Heart left ventricle (tissue), 16 donors: ENCODE data around the gene MCU. TPM values are rescaled to one million over a fixed set of nuclear protein-coding genes. Genes with fewer than 3 reads are reported as not detected.
"Not testable (repeated sequence)": the region's sequence is repeated elsewhere in the genome, so short reads cannot be mapped to it uniquely, and the experiment has no call there.

ENCODE experiments used
- ATAC-seq, 4 donors: fragments of 200-7000 bp; cut with Tn5 transposase; one replicate each; pipeline ENCODE4 v1.9.1; 2020 to 2022; ENCODE audit warnings: moderate library complexity in 4 of 4, mild to moderate bottlenecking in 3 of 4, moderate number of reproducible peaks in 1 of 4
- DNase-seq, 5 donors: peaks; one replicate each; pipeline ENCODE4 v3.0.0-alpha.2; 2020
- H3K27ac ChIP-seq, 12 donors: fragments of 200-600 bp; sonication (generic) in 4 of 12; one replicate each; pipeline versions ENCODE4 v1.5.0 to v1.8.0; 2016 to 2022; ENCODE audit warnings: mild to moderate bottlenecking in 2 of 12
- H3K27me3 ChIP-seq, 9 donors: fragments of 200-600 bp; sonication (generic) in 2 of 9; one replicate each; pipeline versions ENCODE4 v1.5.1 to v1.8.0; 2016 to 2022; ENCODE audit warnings: mild to moderate bottlenecking in 3 of 9
- H3K36me3 ChIP-seq, 9 donors: fragments of 200-600 bp; sonication (generic) in 2 of 9; one replicate each; pipeline versions ENCODE4 v1.5.0 to v1.8.0; 2018 to 2022; ENCODE audit warnings: mild to moderate bottlenecking in 2 of 9
- H3K4me1 ChIP-seq, 12 donors: fragments of 200-600 bp; sonication (generic) in 4 of 12; one replicate each; pipeline versions ENCODE4 v1.5.0 to v1.8.0; 2016 to 2022; ENCODE audit warnings: mild to moderate bottlenecking in 3 of 12
- H3K4me3 ChIP-seq, 12 donors: fragments of 200-600 bp; sonication (generic) in 4 of 12; one replicate each; pipeline versions ENCODE4 v1.5.0 to v1.8.0; 2017 to 2022; ENCODE audit warnings: mild to moderate bottlenecking in 9 of 12, moderate library complexity in 4 of 12
- H3K9me3 ChIP-seq, 12 donors: fragments of 200-600 bp; sonication (generic) in 4 of 12; one replicate each; pipeline versions ENCODE4 v1.5.0 to v1.8.0; 2016 to 2022; ENCODE audit warnings: mild to moderate bottlenecking in 1 of 12
- CTCF ChIP-seq, 12 donors: fragments of 200-600 bp; sonication (generic) in 4 of 12; IDR thresholded peaks; one replicate each; pipeline versions ENCODE4 v1.5.0 to v1.8.0; 2018 to 2022; ENCODE audit warnings: antibody characterized with exemption in 12 of 12, mild to moderate bottlenecking in 5 of 12
- POLR2A ChIP-seq, 2 donors: fragments of 450-650 bp; IDR thresholded peaks; one replicate each; pipeline ENCODE4 v1.6.1; 2017; ENCODE audit warnings: antibody characterized with exemption in 2 of 2, mild to moderate bottlenecking in 2 of 2, moderate library complexity in 2 of 2
- WGBS, 4 donors: extraction: QIAGEN DNeasy Blood & Tissue Kit in 2 of 4; methylation state at CpG; one replicate each; pipeline versions ENCODE4 v1.1.5 to v1.1.7; 2013 to 2018; 5-methylcytosine and 5-hydroxymethylcytosine counted together
- intact Hi-C, 10 donors: fragments of 100-400 bp; cut with DNase I; formaldehyde crosslinking; loops; one replicate each; pipeline versions ENCODE4 v1.11.1 to v1.14.2; 2022
- long read RNA-seq, 3 donors: library from polyadenylated mRNA; unstranded; transcript quantifications; one replicate each; pipeline ENCODE4 v2.0.0, GENCODE V29; 2020 to 2021
- polyA plus RNA-seq, 2 donors: library from polyadenylated mRNA; stranded (reverse); fragments of 200-250 nt; gene quantifications; one replicate each; pipeline ENCODE4 v1.2.3, GENCODE V29; 2013
- total RNA-seq, 9 donors: library from RNA; depleted of rRNA in 2 of 9; stranded (reverse); fragments of >200 nt in 2 of 9; fragmentation: NEBNext Ultra II Directional in 3 of 9; extraction: Animal tissue kit (Norgen Biotek cat#: 25700) in 3 of 9; gene quantifications; one replicate each; pipeline versions ENCODE4 v1.1.0 to v1.2.4, GENCODE V29; 2016 to 2023
- donor health status: ischemic (EF 13 %, LVEDD 7.1; RV severe dilation, severe dysfunction).
- donor health status: healthy with polysubstance abuse.
- donor health status: DM: no; HTN: yes; CAD: no.
- donor health status: DM: no; HTN: no; CAD: no.
- donor health status: ischemic (EF 25% LVEDD 6.9; RV normal size, moderate dysfunction).
- donor health status: ischemic (EF 25% LVEDD 5.7; RV mildly dilated, moderate dysfunction).
- donor health status: healthy.
- donor health status: DM: yes; HTN: yes; CAD: no.
- donor health status: ischemic (EF 35%, LVEDD 5.7; RV mildly dilated, moderate dysfunction).
- donor health status: nonischemic (EF 11% LVEDD 7.7; RV severe dilation, severe dysfunction).
- donor health status: DM: yes; HTN: yes; CAD: no.
- donor health status: PGD.
- donor health status: ischemic (EF 29% LVEDD 5.4; RV normal size, mild dysfunction).
- donor health status: nonischemic (EF 23%, LVEDD 6.1; RV moderate dilation, normal function).

Gene MCU, protein sequence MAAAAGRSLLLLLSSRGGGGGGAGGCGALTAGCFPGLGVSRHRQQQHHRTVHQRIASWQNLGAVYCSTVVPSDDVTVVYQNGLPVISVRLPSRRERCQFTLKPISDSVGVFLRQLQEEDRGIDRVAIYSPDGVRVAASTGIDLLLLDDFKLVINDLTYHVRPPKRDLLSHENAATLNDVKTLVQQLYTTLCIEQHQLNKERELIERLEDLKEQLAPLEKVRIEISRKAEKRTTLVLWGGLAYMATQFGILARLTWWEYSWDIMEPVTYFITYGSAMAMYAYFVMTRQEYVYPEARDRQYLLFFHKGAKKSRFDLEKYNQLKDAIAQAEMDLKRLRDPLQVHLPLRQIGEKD
- total RNA-seq (10 to 100 TPM; 11.4 to 16.9 (median 13.7) TPM), polyA plus RNA-seq (10 to 100 TPM; 11.5 to 13.4 TPM)
- long read RNA-seq, donor 1, transcript MCU-202 (8 exons, 2,949 nt), result major isoform, 9 of 14 reads
- long read RNA-seq, donor 1, partial matches to known transcripts, result 4 of 14 reads
- long read RNA-seq, donor 1, other reads (novel, unspliced or antisense), result 1 of 14 reads
- long read RNA-seq, donor 2, transcript MCU-202 (8 exons, 2,949 nt), result major isoform, 40 of 53 reads
- long read RNA-seq, donor 2, partial matches to known transcripts, result 6 of 53 reads
- long read RNA-seq, donor 2, other reads (novel, unspliced or antisense), result 6 of 53 reads
- long read RNA-seq, donor 3, transcript MCU-202 (8 exons, 2,949 nt), result major isoform, 6 of 14 reads
- long read RNA-seq, donor 3, partial matches to known transcripts, result 2 of 14 reads
- long read RNA-seq, donor 3, other reads (novel, unspliced or antisense), result 6 of 14 reads

DNA sequence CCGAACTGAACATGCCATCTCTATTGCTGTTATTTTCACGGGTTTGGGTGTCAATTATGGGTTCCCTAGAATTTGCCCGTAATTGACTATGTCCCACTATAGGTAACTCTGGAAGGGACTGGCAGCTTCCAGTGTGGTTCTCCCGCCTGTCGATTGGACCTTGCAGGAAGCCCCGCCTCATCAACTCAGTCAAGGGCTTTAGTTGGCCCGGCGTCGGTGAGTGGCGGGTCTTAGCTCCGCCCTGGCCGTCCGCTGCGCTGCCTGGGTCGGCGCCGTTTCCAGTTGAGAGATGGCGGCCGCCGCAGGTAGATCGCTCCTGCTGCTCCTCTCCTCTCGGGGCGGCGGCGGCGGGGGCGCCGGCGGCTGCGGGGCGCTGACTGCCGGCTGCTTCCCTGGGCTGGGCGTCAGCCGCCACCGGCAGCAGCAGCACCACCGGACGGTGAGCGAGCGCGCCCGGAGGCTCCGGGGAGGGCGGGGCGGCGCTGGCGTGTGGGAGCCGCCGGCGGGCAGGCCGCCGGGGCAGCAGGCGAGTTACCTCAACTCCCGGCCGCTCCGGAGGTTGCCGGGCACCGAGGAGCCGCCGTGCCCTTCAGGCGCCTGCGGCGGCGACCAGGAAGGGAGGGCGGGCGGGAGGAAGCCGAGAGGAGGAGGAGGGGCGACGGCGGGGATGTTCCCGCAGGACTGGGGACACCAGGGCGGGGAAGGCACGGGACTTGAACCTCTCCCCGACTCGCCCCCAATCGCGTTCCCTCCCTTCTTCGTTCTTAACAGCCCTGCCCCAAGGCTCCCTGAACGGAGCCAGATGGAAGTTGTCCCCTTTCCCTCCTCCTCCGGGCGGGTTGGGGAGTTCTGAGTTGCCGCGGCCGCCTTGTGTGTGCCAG is at the start of gene MCU:
Gene MCU, plus strand, starts transcription at position 281 of the 881 bp plus-strand sequence. Its CDS starts 9 bp downstream, at position 290.
- peaks cover 0 to 33% (median 21%) of the 10 kb centered on the region in 12 donors for H3K4me1 ChIP-seq
- DNase-seq (peak; percentile 95 to 97 (median 96)), ATAC-seq (peak; percentile 99)
- 0 to 1% (median 1%) methylated on average over 26 to 83 of the region's 83 CpGs for WGBS, 4 donors
- H3K36me3 ChIP-seq, result no peaks in the 10 kb centered on the region
- H3K4me3 ChIP-seq, result peak within 1 kb of the TSS; percentile 71 to 97 (median 85)
- peak within 1 kb of the TSS; percentile 83 to 96 (median 93) for H3K27ac ChIP-seq
- no peaks in the 10 kb centered on the region for H3K27me3 ChIP-seq
- TF ChIP-seq POLR2A (IDR thresholded peaks at IDR 0.05) (peak in 1 of 2 donors; percentile 86), CTCF (IDR thresholded peaks at IDR 0.05) (no peak)
- intact Hi-C loops, result loop anchor here (1.0 to 10.0 kb wide), 9 partner anchors 65 to 330 kb away; partner anchors contain the start of gene MICU1 (in 3 of the 10)
- no peaks in the 10 kb centered on the region for H3K9me3 ChIP-seq

GRCh38 chr10:72642318-72642717 is 49.6 kb upstream of the MCU start:
- Histone ChIP-seq H3K4me3 (no peak overlapping the region), H3K27me3 (no peaks in the 10 kb centered on the region), H3K9me3 (no peaks in the 10 kb centered on the region), H3K4me1 (peaks cover 0 to 7% (median 4%) of the 10 kb centered on the region in 12 donors), H3K36me3 (no peaks in the 10 kb centered on the region), H3K27ac (no peak overlapping the region)
- no peak for ATAC-seq
- intact Hi-C loops, result no loop called here
- 85 to 94% (median 91%) methylated on average over 5 of the region's 5 CpGs for WGBS, 4 donors
- TF ChIP-seq CTCF (IDR thresholded peaks at IDR 0.05) (no peak), POLR2A (IDR thresholded peaks at IDR 0.05) (no peak)
- no peak for DNase-seq

DNA sequence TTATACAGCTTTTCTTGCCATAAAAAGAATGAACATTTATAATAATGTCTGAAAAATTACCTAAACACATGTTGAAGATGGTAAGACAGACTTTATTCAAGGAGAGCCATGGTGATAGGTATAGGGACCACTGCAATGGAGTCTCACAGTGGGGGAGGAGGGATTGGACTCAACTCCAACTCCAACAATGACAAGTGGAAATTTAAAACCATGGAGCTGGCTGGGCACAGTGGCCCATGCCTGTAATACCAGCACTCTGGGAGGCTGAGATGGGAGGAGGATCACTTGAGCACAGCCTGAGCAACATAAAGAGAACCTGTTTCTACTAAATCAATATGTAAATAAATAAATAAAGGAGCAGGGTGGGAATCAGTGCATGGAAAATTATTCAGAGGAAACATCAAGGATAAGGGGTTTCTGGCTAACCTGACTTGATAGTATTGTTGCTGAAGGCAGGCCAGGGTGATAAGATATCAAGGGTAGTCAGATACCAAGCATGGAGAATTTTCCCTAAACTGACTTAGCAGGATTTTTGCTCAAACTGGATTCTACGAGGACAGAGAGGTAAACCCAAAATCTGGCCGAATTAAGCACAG is 46.6 kb upstream of the MCU start:
- H3K27me3 ChIP-seq, result no peaks in the 10 kb centered on the region
- H3K9me3 ChIP-seq, result no peaks in the 10 kb centered on the region
- no peaks in the 10 kb centered on the region for H3K36me3 ChIP-seq
- ATAC-seq (no peak), DNase-seq (no peak)
- TF ChIP-seq CTCF (IDR thresholded peaks at IDR 0.05) (no peak), POLR2A (IDR thresholded peaks at IDR 0.05) (no peak)
- no peak overlapping the region for H3K4me3 ChIP-seq
- intact Hi-C loops, result no loop called here
- 51 to 73% (median 63%) methylated on average over 2 of the region's 2 CpGs for WGBS, 4 donors
- no peak overlapping the region for H3K27ac ChIP-seq
- peaks cover 0 to 10% (median 0%) of the 10 kb centered on the region in 12 donors for H3K4me1 ChIP-seq

GRCh38 chr10:72646971-72647370 is 45.0 kb upstream of the MCU start:
- H3K9me3 ChIP-seq, H3K27me3 ChIP-seq, DNase-seq, ATAC-seq, intact Hi-C loops, H3K36me3 ChIP-seq, H3K27ac ChIP-seq, H3K4me3 ChIP-seq, H3K4me1 ChIP-seq: not testable (repeated sequence)
- WGBS, 4 donors, result 86 to 93% (median 92%) methylated on average over 3 of the region's 3 CpGs
